ENCODE data around the gene ATP11B. TPM values are rescaled to one million over a fixed set of nuclear protein-coding genes. Genes with fewer than 3 reads are reported as not detected.

The ATP11B gene
- total and polyA plus RNA-seq, 10 of the 15 experiments (the other 5 are each of a cell fraction or from before 2014, with no cell fraction given) = 10.3 to 66.9 (median 36.7) TPM

DNA sequence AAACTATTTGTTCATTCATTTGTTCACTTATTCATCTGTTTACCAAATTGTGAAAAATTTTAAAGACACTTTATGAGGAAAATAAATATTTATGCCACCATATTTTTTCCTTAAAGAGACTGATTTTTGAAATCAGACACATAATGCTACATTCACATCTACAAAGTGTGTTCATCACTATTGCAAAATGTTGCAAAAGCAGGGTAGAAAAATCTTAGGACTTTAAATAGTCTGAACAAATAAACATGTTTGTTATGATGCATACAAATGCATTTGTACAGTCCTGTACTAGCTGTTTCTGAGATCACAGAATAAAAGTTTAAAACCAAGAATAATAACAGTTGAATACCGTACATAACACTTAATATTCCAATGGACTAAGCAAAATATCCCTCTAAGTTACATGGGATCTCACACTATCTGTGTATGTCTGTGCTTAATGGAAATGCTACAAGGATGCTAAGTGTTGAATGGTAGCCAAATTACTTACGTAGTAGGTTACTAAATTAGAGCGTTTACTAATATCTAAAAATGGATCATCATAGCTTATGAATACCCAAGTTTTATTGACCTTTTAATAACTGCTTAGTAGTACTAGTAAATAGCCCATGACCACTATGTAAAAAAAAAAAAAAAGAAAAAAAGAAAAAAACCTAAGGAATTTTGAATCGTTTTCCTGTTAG is 25.1 kb downstream of the ATP11B start:
- no peak overlapping the region for H2AFZ ChIP-seq (ENCODE audit: control insufficient read depth, low read depth, low read length)
- intact Hi-C loops (cut with micrococcal nuclease; ENCODE audit: unreplicated experiment) = no loop called here
- H4K20me1 ChIP-seq (ENCODE audit: control insufficient read depth, insufficient read depth) = no peaks in the 10 kb centered on the region
- ChIA-PET SMC1A (ENCODE audit: uncharacterized antibody, unreplicated experiment) (interaction anchor here (0.7 to 1.1 kb wide), 4 partner anchors 9 to 19 kb away, joined by 3 to 4 read pairs (median 3); no protein-coding TSS in a partner anchor), POLR2A (interaction anchor here (1.0 kb wide), 1 partner anchor 23 kb away, joined by 3 read pairs; no protein-coding TSS in a partner anchor), RAD21 (ENCODE audit: unreplicated experiment) (interaction anchor here (1.1 kb wide), 1 partner anchor 104 kb away, joined by 5 read pairs; no protein-coding TSS in a partner anchor), CTCF (interaction anchor here (1.0 to 2.0 kb wide), 3 partner anchors 15 to 107 kb away, joined by 3 to 9 read pairs (median 6); no protein-coding TSS in a partner anchor)
- H3K4me3 ChIP-seq = no peak overlapping the region
- no peaks in the 10 kb centered on the region for H3K27me3 ChIP-seq (replicated peaks in 1 of 2; ENCODE audit: control insufficient read depth in 2 of 2, insufficient read depth in 2 of 2, low read length in 1 of 2)
- no peak overlapping the region for H3K4me2 ChIP-seq (ENCODE audit: control insufficient read depth, insufficient read depth)
- H3K9me3 ChIP-seq (replicated peaks; ENCODE audit: control insufficient read depth, insufficient read depth, low read length) = no peaks in the 10 kb centered on the region; the same call in 2 of the 3 replicates
- 99% methylated on average over 4 of the region's 4 CpGs for WGBS (ENCODE audit: insufficient coverage, insufficient replicate concordance, low lambda C conversion rate, missing lambda C conversion rate)
- no peak for TF ChIP-seq JUNB (IDR thresholded peaks at IDR 0.05)
- TF ChIP-seq NFYA (IDR thresholded peaks at IDR 0.05; ENCODE audit: borderline replicate concordance, low read depth, low read length) = no peak
- TF ChIP-seq SIX5 (IDR thresholded peaks at IDR 0.05; ENCODE audit: low read depth, low read length, severe bottlenecking) = no peak
- TF ChIP-seq, protein P1, sequence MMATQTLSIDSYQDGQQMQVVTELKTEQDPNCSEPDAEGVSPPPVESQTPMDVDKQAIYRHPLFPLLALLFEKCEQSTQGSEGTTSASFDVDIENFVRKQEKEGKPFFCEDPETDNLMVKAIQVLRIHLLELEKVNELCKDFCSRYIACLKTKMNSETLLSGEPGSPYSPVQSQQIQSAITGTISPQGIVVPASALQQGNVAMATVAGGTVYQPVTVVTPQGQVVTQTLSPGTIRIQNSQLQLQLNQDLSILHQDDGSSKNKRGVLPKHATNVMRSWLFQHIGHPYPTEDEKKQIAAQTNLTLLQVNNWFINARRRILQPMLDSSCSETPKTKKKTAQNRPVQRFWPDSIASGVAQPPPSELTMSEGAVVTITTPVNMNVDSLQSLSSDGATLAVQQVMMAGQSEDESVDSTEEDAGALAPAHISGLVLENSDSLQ (IDR thresholded peaks at IDR 0.05) = no peak
- TF ChIP-seq YBX1 (IDR thresholded peaks at IDR 0.05) = no peak
- TF ChIP-seq PAX5 (IDR thresholded peaks at IDR 0.05; ENCODE audit: borderline replicate concordance, low read depth, low read length) = no peak
- TF ChIP-seq FOS (IDR thresholded peaks at IDR 0.05; ENCODE audit: borderline replicate concordance, extremely low read depth, insufficient read length) = no peak
- TF ChIP-seq RELA (IDR thresholded peaks at IDR 0.05; ENCODE audit: borderline replicate concordance, partially characterized antibody) = no peak
- no peak for TF ChIP-seq HDGF (IDR thresholded peaks at IDR 0.05)
- TF ChIP-seq SRF (IDR thresholded peaks at IDR 0.05; ENCODE audit: low read depth in 2 of 2, low read length in 2 of 2) = no peak
- TF ChIP-seq SMC3 (IDR thresholded peaks at IDR 0.05; ENCODE audit: borderline replicate concordance, low read length) = no peak
- TF ChIP-seq, protein P2, sequence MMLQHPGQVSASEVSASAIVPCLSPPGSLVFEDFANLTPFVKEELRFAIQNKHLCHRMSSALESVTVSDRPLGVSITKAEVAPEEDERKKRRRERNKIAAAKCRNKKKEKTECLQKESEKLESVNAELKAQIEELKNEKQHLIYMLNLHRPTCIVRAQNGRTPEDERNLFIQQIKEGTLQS (IDR thresholded peaks at IDR 0.05; ENCODE audit: borderline replicate concordance, extremely low read depth, low read depth, low read length) = no peak
- TF ChIP-seq ZNF24 (IDR thresholded peaks at IDR 0.05) = no peak
- peaks cover 49% of the 10 kb centered on the region for H3K79me2 ChIP-seq (ENCODE audit: control insufficient read depth, insufficient read depth, low read length)
- H3K4me1 ChIP-seq (ENCODE audit: control insufficient read depth, insufficient read depth, low read length) = no peaks in the 10 kb centered on the region
- DNase-seq (ENCODE audit: low read depth, low spot score) (no peak), ATAC-seq (peak; percentile 40), FAIRE-seq (no peak)
- no peak overlapping the region for H3K9ac ChIP-seq (ENCODE audit: control insufficient read depth, insufficient read depth, low read length)
- peaks cover 0 to 7% of the 10 kb centered on the region in 2 experiments for H3K36me3 ChIP-seq (ENCODE audit: control insufficient read depth in 2 of 2, insufficient read depth in 2 of 2, low read length in 1 of 2)
- no peak overlapping the region for H3K27ac ChIP-seq (ENCODE audit: control insufficient read depth, insufficient read depth)
- BruUV-seq (replicated peaks) = no TSS peak
- in situ Hi-C loops (cut with MboI) = no loop called here
